GM12878 (cell line): ENCODE measurements around the gene HELZ. TPM values are rescaled to one million over a fixed set of nuclear protein-coding genes. Genes with fewer than 3 reads are reported as not detected.

ENCODE experiments used
- ATAC-seq: fragments of 200-7000 bp; cut with Tn5 transposase; 3 replicates; pipeline ENCODE4 v1.9.1; 2020; ENCODE audit warnings: mild to moderate bottlenecking, moderate library complexity
- BruUV-seq: library from RNA; stranded (reverse); fragments of 400-500 nt; replicated peaks from 2 replicates; lab custom pipeline; 2021; lab: Mats Ljungman, UMichigan
- CTCF ChIA-PET: fragments of 300-600 bp; sonication (Branson Sonifier 250); formaldehyde crosslinking; extraction: SDS; loops from one replicate; lab custom pipeline; 2021; ENCODE audit warnings: inconsistent platforms; lab: Yijun Ruan, JAX
- POLR2A ChIA-PET: fragments of 350-600 bp; formaldehyde crosslinking; extraction: SDS; loops from one replicate; lab custom pipeline; 2021; ENCODE audit warnings: inconsistent platforms; lab: Charles Lee
- RAD21 ChIA-PET: fragments of 300-600 bp; sonication (Branson Sonifier 250); formaldehyde crosslinking; loops from one replicate; lab custom pipeline; 2023; ENCODE audit warnings: antibody characterized with exemption; ENCODE audit not compliant: unreplicated experiment; lab: Charles Lee
- SMC1A ChIA-PET: fragments of 300-600 bp; sonication (Branson Sonifier 250); formaldehyde crosslinking; loops from one replicate; lab custom pipeline; 2023; ENCODE audit not compliant: unreplicated experiment, uncharacterized antibody; lab: Charles Lee
- DNase-seq: peaks from one replicate; pipeline ENCODE4 v3.0.0-alpha.2; 2011; ENCODE audit warnings: low read depth, low spot score
- FAIRE-seq: peaks from 3 replicates; lab custom pipeline; 2011; peaks lifted over from hg19 to GRCh38; lab: Jason Lieb, UNC
- H2AFZ ChIP-seq: 2 replicates; pipeline ENCODE4 v1.6.0; 2011; ENCODE audit warnings: low read depth, low read length, control low read depth; ENCODE audit not compliant: control insufficient read depth
- H3K27ac ChIP-seq: 2 replicates; pipeline ENCODE4 v1.5.1; 2011; ENCODE audit warnings: control low read depth; ENCODE audit not compliant: control insufficient read depth, insufficient read depth
- H3K27me3 ChIP-seq, 2 experiments: replicated peaks in 1 of 2; 2 replicates each; pipeline versions ENCODE4 v1.6.0 to v1.6.1; 2011; ENCODE audit warnings: low read length in 1 of 2; ENCODE audit not compliant: control insufficient read depth in 2 of 2, insufficient read depth in 2 of 2
- H3K36me3 ChIP-seq, 2 experiments: 2 replicates each; pipeline ENCODE4 v1.5.1; 2011; ENCODE audit warnings: low read length in 1 of 2; ENCODE audit not compliant: control insufficient read depth in 2 of 2, insufficient read depth in 2 of 2
- H3K4me1 ChIP-seq: 2 replicates; pipeline ENCODE4 v1.6.1; 2011; ENCODE audit warnings: mild to moderate bottlenecking, low read length, moderate library complexity, mixed read lengths; ENCODE audit not compliant: control insufficient read depth, insufficient read depth
- H3K4me2 ChIP-seq: 2 replicates; pipeline ENCODE4 v1.6.0; 2011; ENCODE audit warnings: control low read depth; ENCODE audit not compliant: control insufficient read depth, insufficient read depth
- H3K4me3 ChIP-seq: fragments of 200-600 bp; sonication (generic); 2 replicates; pipeline ENCODE4 v1.5.1; 2016
- H3K79me2 ChIP-seq: 2 replicates; pipeline ENCODE4 v1.6.0; 2011; ENCODE audit warnings: low read length; ENCODE audit not compliant: control insufficient read depth, insufficient read depth
- H3K9ac ChIP-seq: 2 replicates; pipeline ENCODE4 v1.8.0; 2011; ENCODE audit warnings: low read length, control low read depth, mixed read lengths; ENCODE audit not compliant: control insufficient read depth, insufficient read depth
- H3K9me3 ChIP-seq: replicated peaks from 3 replicates; pipeline ENCODE4 v1.5.1; 2011; ENCODE audit warnings: mild to moderate bottlenecking, low read length; ENCODE audit not compliant: control insufficient read depth, insufficient read depth
- H4K20me1 ChIP-seq: 2 replicates; pipeline ENCODE4 v1.6.0; 2011; ENCODE audit not compliant: control insufficient read depth, insufficient read depth
- BCL11A ChIP-seq: IDR thresholded peaks from 2 replicates; pipeline ENCODE4 v1.6.1; 2011; ENCODE audit warnings: low read depth, low read length
- BCLAF1 ChIP-seq: fragments of 450-650 bp; IDR thresholded peaks from 2 replicates; pipeline ENCODE4 v1.6.1; 2017; ENCODE audit warnings: antibody characterized with exemption, mild to moderate bottlenecking, moderate library complexity
- EGR1 ChIP-seq, 2 experiments: IDR thresholded peaks; 1 replicate in 1 of 2; 2 replicates in 1 of 2; pipeline ENCODE4 v1.6.1; 2011 to 2012; ENCODE audit warnings: low read depth in 2 of 2, low read length in 2 of 2, borderline replicate concordance in 1 of 2, mild to moderate bottlenecking in 1 of 2, moderate library complexity in 1 of 2
- JUNB ChIP-seq: IDR thresholded peaks from 2 replicates; pipeline ENCODE4 v1.6.1; 2016; ENCODE audit warnings: antibody characterized with exemption, mild to moderate bottlenecking
- KDM1A ChIP-seq: fragments of 200-600 bp; sonication (generic); IDR thresholded peaks from 2 replicates; pipeline ENCODE4 v1.6.1; 2016; ENCODE audit warnings: borderline replicate concordance
- POU2F2 ChIP-seq: IDR thresholded peaks from 3 replicates; pipeline ENCODE4 v1.6.1; 2011; ENCODE audit warnings: low read depth, mild to moderate bottlenecking, low read length, borderline replicate concordance
- SREBF2 ChIP-seq: IDR thresholded peaks from 2 replicates; pipeline ENCODE4 v1.6.1; 2012; ENCODE audit warnings: mild to moderate bottlenecking, low read length
- TARDBP ChIP-seq: IDR thresholded peaks from 2 replicates; pipeline ENCODE4 v1.6.1; 2016; ENCODE audit warnings: borderline replicate concordance
- WGBS: methylation state at CpG from one replicate; pipeline ENCODE4 v1.1.6; 2016; ENCODE audit warnings: low lambda C conversion rate; ENCODE audit not compliant: insufficient replicate concordance, insufficient coverage; ENCODE audit errors: missing lambda C conversion rate; 5-methylcytosine and 5-hydroxymethylcytosine counted together
- in situ Hi-C: fragments of 300-500 bp; cut with MboI; formaldehyde crosslinking; loops from 9 replicates; pipeline ENCODE4 v1.14.3; 2018; ENCODE audit warnings: mixed read lengths
- intact Hi-C: fragments of 100-400 bp; cut with micrococcal nuclease; formaldehyde crosslinking; loops from one replicate; pipeline ENCODE4 v1.14.2; 2022; ENCODE audit not compliant: unreplicated experiment
- polyA plus RNA-seq, 11 experiments: library from polyadenylated mRNA; depleted of rRNA in 4 of 11; unstranded in 6 of 11; stranded (reverse) in 5 of 11; fragments of >200 nt; fragmentation: Nextera tagmentation in 4 of 11; fragmentation: Illumina TruSeq in 1 of 11; extraction: Ambion mirVana in 4 of 11; extraction: Trizol in 1 of 11; gene quantifications; 1 replicate in 1 of 11; 2 replicates in 10 of 11; pipeline versions ENCODE4 v1.2.1 to v1.2.3, GENCODE V29; 2011 to 2016; ENCODE audit warnings: inconsistent platforms in 2 of 11, missing spikeins in 2 of 11, low read depth in 1 of 11
- total RNA-seq, 4 experiments: library from RNA; depleted of rRNA in 3 of 4; stranded (reverse); fragments of >200 nt in 3 of 4; fragmentation: Illumina TruSeq in 1 of 4; extraction: Trizol in 1 of 4; gene quantifications; 2 replicates each; pipeline versions ENCODE4 v1.2.1 to v1.2.3, GENCODE V29; 2013 to 2021
- TF ChIP-seq, protein P1 (sequence below): fragments of 450-650 bp; IDR thresholded peaks from 2 replicates; pipeline ENCODE4 v1.6.1; 2017; ENCODE audit warnings: low read depth, mild to moderate bottlenecking, moderate library complexity

HELZ gene
- total and polyA plus RNA-seq, 10 of the 15 experiments (the other 5 are each of a cell fraction or from before 2014, with no cell fraction given) = 1.5 to 36.8 (median 19.1) TPM

GRCh38 chr17:67124450-67125148 is 120.4 kb downstream of the HELZ start:
- H3K9ac ChIP-seq = no peak overlapping the region
- H3K4me2 ChIP-seq = no peak overlapping the region
- CTCF ChIA-PET = no interaction called here
- intact Hi-C loops (no loop called here), in situ Hi-C loops (no loop called here)
- DNase-seq = no peak
- H3K4me3 ChIP-seq = no peak overlapping the region
- peaks cover 2 to 9% of the 10 kb centered on the region in 2 experiments for H3K36me3 ChIP-seq
- H3K79me2 ChIP-seq = no peaks in the 10 kb centered on the region
- POLR2A ChIA-PET = no interaction called here
- RAD21 ChIA-PET = no interaction called here
- ATAC-seq = no peak
- no peak overlapping the region for H2AFZ ChIP-seq
- H3K27me3 ChIP-seq = no peaks in the 10 kb centered on the region
- 100% methylated on average over 4 of the region's 4 CpGs for WGBS
- H3K9me3 ChIP-seq = no peaks in the 10 kb centered on the region
- no peak overlapping the region for H3K27ac ChIP-seq
- no peaks in the 10 kb centered on the region for H4K20me1 ChIP-seq
- no peak for FAIRE-seq
- SMC1A ChIA-PET = no interaction called here
- H3K4me1 ChIP-seq = no peaks in the 10 kb centered on the region
- no peak for TF ChIP-seq JUNB
- no peak for TF ChIP-seq SREBF2
- TF ChIP-seq KDM1A = no peak
- TF ChIP-seq BCLAF1 = no peak
- no peak for TF ChIP-seq POU2F2
- TF ChIP-seq, protein P1, sequence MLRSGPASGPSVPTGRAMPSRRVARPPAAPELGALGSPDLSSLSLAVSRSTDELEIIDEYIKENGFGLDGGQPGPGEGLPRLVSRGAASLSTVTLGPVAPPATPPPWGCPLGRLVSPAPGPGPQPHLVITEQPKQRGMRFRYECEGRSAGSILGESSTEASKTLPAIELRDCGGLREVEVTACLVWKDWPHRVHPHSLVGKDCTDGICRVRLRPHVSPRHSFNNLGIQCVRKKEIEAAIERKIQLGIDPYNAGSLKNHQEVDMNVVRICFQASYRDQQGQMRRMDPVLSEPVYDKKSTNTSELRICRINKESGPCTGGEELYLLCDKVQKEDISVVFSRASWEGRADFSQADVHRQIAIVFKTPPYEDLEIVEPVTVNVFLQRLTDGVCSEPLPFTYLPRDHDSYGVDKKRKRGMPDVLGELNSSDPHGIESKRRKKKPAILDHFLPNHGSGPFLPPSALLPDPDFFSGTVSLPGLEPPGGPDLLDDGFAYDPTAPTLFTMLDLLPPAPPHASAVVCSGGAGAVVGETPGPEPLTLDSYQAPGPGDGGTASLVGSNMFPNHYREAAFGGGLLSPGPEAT = no peak
- TF ChIP-seq EGR1 (IDR thresholded peaks at IDR 0.05; ENCODE audit: borderline replicate concordance in 1 of 2, low read depth in 2 of 2, low read length in 2 of 2) = no peak
- no peak for TF ChIP-seq BCL11A
- TF ChIP-seq TARDBP = no peak
- BruUV-seq = no TSS peak
